ENCODE measurements around the gene PAQR9.

The PAQR9 gene

DNA sequence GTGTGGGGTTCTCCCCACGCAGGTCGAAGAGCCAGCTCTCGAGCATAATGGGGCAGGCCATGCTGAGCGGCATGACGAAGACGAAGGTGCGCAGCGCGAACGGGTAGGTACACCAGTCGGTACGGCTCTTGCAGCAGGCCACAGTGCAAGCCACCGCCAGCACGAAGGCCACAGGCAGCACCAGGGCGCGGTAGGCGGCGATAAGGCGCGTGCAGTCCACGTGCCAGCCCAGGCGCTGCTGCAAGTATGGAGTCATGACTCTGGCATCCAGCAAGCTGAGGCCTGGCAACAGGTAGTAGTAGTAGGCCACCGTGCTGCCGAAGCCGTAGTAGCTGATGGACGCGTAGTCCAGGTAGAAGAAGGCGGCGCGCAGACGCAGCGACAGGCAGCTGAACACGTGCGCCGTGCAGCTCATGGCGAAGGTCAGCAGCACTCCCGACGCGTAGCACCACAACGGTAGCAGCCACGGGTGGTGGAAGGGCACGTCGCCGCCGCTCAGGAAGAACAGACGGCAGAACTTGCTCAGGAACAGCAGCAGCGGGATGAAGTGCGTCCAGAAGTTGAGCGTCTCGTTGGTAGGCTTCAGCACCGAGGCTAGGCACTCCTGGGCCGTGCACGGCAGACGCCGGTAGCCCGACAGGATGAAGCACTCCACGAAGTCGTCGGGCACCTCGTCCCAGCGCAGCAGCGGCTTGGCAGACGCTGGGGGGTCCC, 797 bp downstream of the PAQR9 start:
- Histone ChIP-seq H3K4me3 (peak overlapping the region; percentile 80), H3K27ac (no peak overlapping the region)
- TF ChIP-seq, protein P1, sequence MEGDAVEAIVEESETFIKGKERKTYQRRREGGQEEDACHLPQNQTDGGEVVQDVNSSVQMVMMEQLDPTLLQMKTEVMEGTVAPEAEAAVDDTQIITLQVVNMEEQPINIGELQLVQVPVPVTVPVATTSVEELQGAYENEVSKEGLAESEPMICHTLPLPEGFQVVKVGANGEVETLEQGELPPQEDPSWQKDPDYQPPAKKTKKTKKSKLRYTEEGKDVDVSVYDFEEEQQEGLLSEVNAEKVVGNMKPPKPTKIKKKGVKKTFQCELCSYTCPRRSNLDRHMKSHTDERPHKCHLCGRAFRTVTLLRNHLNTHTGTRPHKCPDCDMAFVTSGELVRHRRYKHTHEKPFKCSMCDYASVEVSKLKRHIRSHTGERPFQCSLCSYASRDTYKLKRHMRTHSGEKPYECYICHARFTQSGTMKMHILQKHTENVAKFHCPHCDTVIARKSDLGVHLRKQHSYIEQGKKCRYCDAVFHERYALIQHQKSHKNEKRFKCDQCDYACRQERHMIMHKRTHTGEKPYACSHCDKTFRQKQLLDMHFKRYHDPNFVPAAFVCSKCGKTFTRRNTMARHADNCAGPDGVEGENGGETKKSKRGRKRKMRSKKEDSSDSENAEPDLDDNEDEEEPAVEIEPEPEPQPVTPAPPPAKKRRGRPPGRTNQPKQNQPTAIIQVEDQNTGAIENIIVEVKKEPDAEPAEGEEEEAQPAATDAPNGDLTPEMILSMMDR (IDR thresholded peaks at IDR 0.05): no peak
- DNase-seq (ENCODE audit: low spot score): no peak

DNA sequence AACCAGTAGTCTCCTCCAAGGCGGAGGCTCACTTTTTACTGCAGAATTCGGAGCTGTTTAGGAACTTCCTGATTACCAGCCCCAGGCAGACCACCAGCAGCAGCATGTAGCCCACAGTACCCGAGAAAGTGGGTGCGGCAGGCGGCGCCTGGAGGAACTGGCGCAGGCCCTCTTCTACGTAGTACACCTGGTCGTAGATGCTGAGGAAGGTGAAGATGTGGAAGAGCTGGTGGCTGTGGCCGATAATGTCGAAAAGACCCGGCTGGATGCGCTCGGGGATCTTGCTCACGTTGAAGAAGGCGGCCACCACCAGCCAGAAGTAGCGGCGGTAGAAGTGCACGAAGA, 1.3 kb downstream of the PAQR9 start:
- no peak for DNase-seq (ENCODE audit: low spot score)
- Histone ChIP-seq H3K4me3 (no peak overlapping the region), H3K27ac (no peak overlapping the region)
- TF ChIP-seq, protein P1 (IDR thresholded peaks at IDR 0.05): no peak

DNA sequence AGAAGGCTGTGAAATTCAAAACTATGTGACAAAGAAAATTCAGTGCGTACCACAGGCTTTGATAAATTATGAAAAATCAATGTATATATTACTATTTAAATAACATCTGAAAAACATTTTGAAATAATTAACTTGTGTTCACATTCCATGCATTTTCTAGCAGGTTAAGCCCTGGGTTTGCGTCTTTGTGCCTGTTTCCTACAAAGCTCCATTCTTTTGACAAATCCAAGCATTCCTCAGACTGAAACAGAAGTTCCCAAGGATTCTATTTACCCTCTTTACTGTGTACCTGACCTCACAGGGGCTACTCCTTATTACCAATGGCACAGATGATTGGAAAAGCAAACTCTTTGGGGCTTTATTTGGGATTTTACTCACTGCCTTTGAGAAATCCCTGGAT, 1.9 kb downstream of the PAQR9 start:
- no peak overlapping the region for H3K27ac ChIP-seq
- DNase-seq (ENCODE audit: low spot score): no peak

GRCh38 chr3:142960322-142960850, 3.1 kb downstream of the PAQR9 start:
- H3K27ac ChIP-seq: no peak overlapping the region
- no peak for DNase-seq (ENCODE audit: low spot score)
- no peak overlapping the region for H3K4me3 ChIP-seq
- TF ChIP-seq, protein P1 (IDR thresholded peaks at IDR 0.05): no peak

More for the DNA sequence above, 1.9 kb downstream of the PAQR9 start:
- TF ChIP-seq, protein P1 (IDR thresholded peaks at IDR 0.05): no peak
- H3K4me3 ChIP-seq: no peak overlapping the region

- TF ChIP-seq, protein P1 (IDR thresholded peaks at IDR 0.05): no peak
Measured at GRCh38 chr3:142958707-142959106, 4.8 kb downstream of the PAQR9 start.

GRCh38 chr3:142953443-142953842, 10.0 kb downstream of the PAQR9 start:
- TF ChIP-seq, protein P1 (IDR thresholded peaks at IDR 0.05): no peak
- no peak for DNase-seq (ENCODE audit: low spot score)
- H3K27ac ChIP-seq: no peak overlapping the region
- H3K4me3 ChIP-seq: no peak overlapping the region

More at GRCh38 chr3:142958707-142959106, 4.8 kb downstream of the PAQR9 start:
- Histone ChIP-seq H3K27ac (no peak overlapping the region), H3K4me3 (no peak overlapping the region)
- no peak for DNase-seq (ENCODE audit: low spot score)
